Peyer's patch (tissue), 4 donors: Measurements from ENCODE around the gene ELK3. TPM values are rescaled to one million over a fixed set of nuclear protein-coding genes. Genes with fewer than 3 reads are reported as not detected.

Experiments used
- DNase-seq, 3 donors: peaks; one replicate each; pipeline ENCODE4 v3.0.0-alpha.2; 2017 to 2019
- H3K27ac ChIP-seq, 4 donors: fragments of 200-600 bp; sonication (generic); one replicate each; pipeline ENCODE4 v1.5.1; 2016 to 2019
- H3K27me3 ChIP-seq, 2 donors: fragments of 200-600 bp; sonication (generic); one replicate each; pipeline ENCODE4 v1.5.1; 2019
- H3K36me3 ChIP-seq, 3 donors: fragments of 200-600 bp; sonication (generic); one replicate each; pipeline ENCODE4 v1.5.1; 2016 to 2019
- H3K4me1 ChIP-seq, 4 donors: fragments of 200-600 bp; sonication (generic); one replicate each; pipeline ENCODE4 v1.5.1; 2016 to 2019
- H3K4me3 ChIP-seq, 4 donors: fragments of 200-600 bp; sonication (generic); 1 replicate in 3 of 4; 2 replicates in 1 of 4; pipeline ENCODE4 v1.5.1; 2016 to 2019; ENCODE audit warnings: mild to moderate bottlenecking in 1 of 4
- H3K9me3 ChIP-seq, 4 donors: fragments of 200-600 bp; sonication (generic); one replicate each; pipeline ENCODE4 v1.5.1; 2016 to 2019; ENCODE audit warnings: mild to moderate bottlenecking in 1 of 4
- CTCF ChIP-seq, 6 experiments: fragments of 450-650 bp in 4 of 6; fragments of 200-600 bp in 2 of 6; sonication (generic) in 1 of 6; IDR thresholded peaks; one replicate each; pipeline ENCODE4 v1.5.1; 2017 to 2019; ENCODE audit warnings: antibody characterized with exemption in 6 of 6, mild to moderate bottlenecking in 3 of 6, moderate library complexity in 1 of 6
- POLR2A ChIP-seq, 2 donors: fragments of 450-650 bp; IDR thresholded peaks; one replicate each; pipeline ENCODE4 v1.5.1; 2017; ENCODE audit warnings: antibody characterized with exemption in 2 of 2, mild to moderate bottlenecking in 2 of 2, moderate library complexity in 2 of 2
- total RNA-seq, 4 donors: library from RNA; depleted of rRNA; stranded (reverse); fragments of >200 nt; gene quantifications; one replicate each; pipeline ENCODE4 v1.1.0, GENCODE V29; 2016

The ELK3 gene
- total RNA-seq, 4 donors from 2014 or later: 5.1 to 23.9 (median 9.4) TPM

- no peaks in the 10 kb centered on the region for H3K4me1 ChIP-seq
- no peak for TF ChIP-seq POLR2A (IDR thresholded peaks at IDR 0.05)
- TF ChIP-seq CTCF (IDR thresholded peaks at IDR 0.05): no peak
- H3K36me3 ChIP-seq: peaks cover 0 to 50% (median 0%) of the 10 kb centered on the region in 3 donors
- no peaks in the 10 kb centered on the region for H3K9me3 ChIP-seq
- no peak for DNase-seq
- H3K27ac ChIP-seq: no peak overlapping the region
- H3K4me3 ChIP-seq: no peak overlapping the region
- no peaks in the 10 kb centered on the region for H3K27me3 ChIP-seq
Observed at GRCh38 chr12:96295532-96296160, 101.5 kb downstream of the ELK3 start.

GRCh38 chr12:96297504-96297903 lies 103.3 kb downstream of the ELK3 start:
- Histone ChIP-seq H3K4me1 (no peaks in the 10 kb centered on the region), H3K4me3 (no peak overlapping the region), H3K9me3 (no peaks in the 10 kb centered on the region), H3K36me3 (peaks cover 0 to 50% (median 0%) of the 10 kb centered on the region in 3 donors), H3K27ac (no peak overlapping the region), H3K27me3 (no peaks in the 10 kb centered on the region)
- no peak for DNase-seq
- no peak for TF ChIP-seq POLR2A (IDR thresholded peaks at IDR 0.05)
- no peak for TF ChIP-seq CTCF (IDR thresholded peaks at IDR 0.05)

GRCh38 chr12:96300064-96300463 lies 105.9 kb downstream of the ELK3 start:
- Histone ChIP-seq H3K36me3 (peaks cover 0 to 37% (median 0%) of the 10 kb centered on the region in 3 donors), H3K27me3 (no peaks in the 10 kb centered on the region), H3K9me3 (no peaks in the 10 kb centered on the region), H3K4me1 (peaks cover 0 to 5% (median 0%) of the 10 kb centered on the region in 4 donors), H3K4me3 (no peak overlapping the region), H3K27ac (no peak overlapping the region)
- DNase-seq: no peak
- TF ChIP-seq CTCF (IDR thresholded peaks at IDR 0.05) (no peak), POLR2A (IDR thresholded peaks at IDR 0.05) (no peak)

- Histone ChIP-seq H3K27ac (no peak overlapping the region), H3K4me3 (no peak overlapping the region), H3K9me3 (no peaks in the 10 kb centered on the region), H3K27me3 (no peaks in the 10 kb centered on the region), H3K4me1 (peaks cover 0 to 5% (median 0%) of the 10 kb centered on the region in 4 donors), H3K36me3 (peaks cover 0 to 32% (median 0%) of the 10 kb centered on the region in 3 donors)
- no peak for DNase-seq
- no peak for TF ChIP-seq POLR2A (IDR thresholded peaks at IDR 0.05)
- no peak for TF ChIP-seq CTCF (IDR thresholded peaks at IDR 0.05)
Observed at GRCh38 chr12:96301732-96302131, 107.6 kb downstream of the ELK3 start.

GRCh38 chr12:96302687-96303310 lies 108.6 kb downstream of the ELK3 start:
- H3K4me3 ChIP-seq: no peak overlapping the region
- TF ChIP-seq POLR2A (IDR thresholded peaks at IDR 0.05) (no peak), CTCF (IDR thresholded peaks at IDR 0.05) (no peak)

More at GRCh38 chr12:96302687-96303310, 108.6 kb downstream of the ELK3 start:
- no peaks in the 10 kb centered on the region for H3K9me3 ChIP-seq
- DNase-seq: no peak
- H3K27me3 ChIP-seq: no peaks in the 10 kb centered on the region
- peaks cover 0 to 21% (median 0%) of the 10 kb centered on the region in 3 donors for H3K36me3 ChIP-seq
- no peak overlapping the region for H3K27ac ChIP-seq
- peaks cover 0 to 5% (median 0%) of the 10 kb centered on the region in 4 donors for H3K4me1 ChIP-seq
